HG02870 (cell line): ENCODE measurements around the gene PPP6R3.
A peak's percentile ranks its signal among the peaks of the same experiment; 100 is the strongest.
"Not testable (repeated sequence)": the region's sequence is repeated elsewhere in the genome, so short reads cannot be mapped to it uniquely, and the experiment has no call there.

Experiments used
- ATAC-seq: cut with Tn5 transposase; IDR thresholded peaks from one replicate; pipeline ENCODE4 v1.9.1; 2021; ENCODE audit warnings: mild to moderate bottlenecking, moderate library complexity; ENCODE audit not compliant: unreplicated experiment

PPP6R3 gene

DNA sequence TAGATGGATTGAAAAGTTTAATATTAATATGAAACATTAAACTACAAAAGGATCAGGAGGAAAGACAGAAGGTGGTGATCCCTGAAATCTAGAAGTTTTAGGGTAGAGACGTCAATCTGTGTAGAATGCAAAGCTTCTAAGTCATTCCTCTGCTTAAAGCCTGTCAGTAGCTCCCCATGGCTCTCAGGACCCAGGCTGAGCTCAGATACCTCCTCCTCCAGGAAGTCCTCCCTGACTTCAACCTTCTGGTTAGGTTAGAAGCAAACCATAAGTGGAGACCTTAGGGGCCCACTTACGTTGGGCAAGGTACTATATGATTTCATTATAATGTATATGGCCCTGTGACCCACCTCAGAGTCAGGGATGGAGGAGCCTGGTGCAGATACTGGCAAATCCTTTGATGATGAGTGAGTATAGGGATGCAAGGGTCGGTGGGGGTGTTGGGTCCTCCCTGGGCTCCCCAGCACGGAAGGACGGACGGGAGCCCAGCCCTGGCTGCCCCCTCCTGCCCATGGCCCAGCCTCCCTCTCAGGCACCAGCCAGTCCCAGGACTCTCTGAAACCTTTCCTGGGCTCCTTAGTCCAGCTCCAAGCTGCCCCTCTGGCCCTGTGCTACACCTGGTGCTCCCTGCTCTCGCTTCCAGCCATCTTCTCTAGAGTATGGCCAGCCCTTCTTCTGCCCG lies 3.2 kb upstream of the PPP6R3 start:
- no peak for ATAC-seq

- ATAC-seq, result no peak
Observed at GRCh38 chr11:68457898-68458249, 2.7 kb upstream of the PPP6R3 start.

GRCh38 chr11:68458340-68458739 lies 2.2 kb upstream of the PPP6R3 start:
- ATAC-seq, result not testable (repeated sequence)

- ATAC-seq, result peak; percentile 78
Observed at GRCh38 chr11:68459886-68460740, 439 bp upstream of the PPP6R3 start.

GRCh38 chr11:68461575-68461917 lies 994 bp downstream of the PPP6R3 start:
- ATAC-seq, result no peak

- ATAC-seq, result no peak
Observed at GRCh38 chr11:68463714-68464113, 3.2 kb downstream of the PPP6R3 start.

DNA sequence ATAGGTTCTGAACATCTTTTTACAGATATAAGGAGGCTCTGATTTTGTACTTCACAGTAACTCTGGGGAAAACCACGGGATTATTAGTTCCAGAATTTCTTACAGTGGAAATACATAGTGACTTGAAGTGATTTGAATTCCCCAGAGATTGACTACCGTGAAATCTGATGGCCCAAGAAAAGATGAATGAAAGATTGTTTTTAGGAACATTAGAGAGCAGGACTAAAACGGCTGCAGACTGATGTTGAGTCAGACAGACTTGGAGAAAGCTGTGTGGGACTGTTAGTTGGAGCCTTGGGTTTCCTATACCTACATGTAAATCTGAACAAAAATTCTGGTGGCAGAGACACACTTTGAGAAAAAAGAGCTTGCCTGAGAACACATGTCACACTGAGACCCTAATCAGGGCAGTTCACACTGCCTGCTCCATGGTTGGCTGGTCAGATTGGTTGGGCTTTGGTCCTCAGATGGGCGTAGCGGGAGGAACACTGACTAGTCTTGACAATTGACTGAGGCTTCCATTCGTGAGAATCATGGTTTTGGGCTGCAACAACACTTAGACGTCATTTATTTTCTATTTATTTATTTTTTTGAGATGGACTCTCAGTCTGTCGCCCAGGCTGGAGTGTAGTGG lies 6.8 kb downstream of the PPP6R3 start:
- ATAC-seq, result no peak

DNA sequence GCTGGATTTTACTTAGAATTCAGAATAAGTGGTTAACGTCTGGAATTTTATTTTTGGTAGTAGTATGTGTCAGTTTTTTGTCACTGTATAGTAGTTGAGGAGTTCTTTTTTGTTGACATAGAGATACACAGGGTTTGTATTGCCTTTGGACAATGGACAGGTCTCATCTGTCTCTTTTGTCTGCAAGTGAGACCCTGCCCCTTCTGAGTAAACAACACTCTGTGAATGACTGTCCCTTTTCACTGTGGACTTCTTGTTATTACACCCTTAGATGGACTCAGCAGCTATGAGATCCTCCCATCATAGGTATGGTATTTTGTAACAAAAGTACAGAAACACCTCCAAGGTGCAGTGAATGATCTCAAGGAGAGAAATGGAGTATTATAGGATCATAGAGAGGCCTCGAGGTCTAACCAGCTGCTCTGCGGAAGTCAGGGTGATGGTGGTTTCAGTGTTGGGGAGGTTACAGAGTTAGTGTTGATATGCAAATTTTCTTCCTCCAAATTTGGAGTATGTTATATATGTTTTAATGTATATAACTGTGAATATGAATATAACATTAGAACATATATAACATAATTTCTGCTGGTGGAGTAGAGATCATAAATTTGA lies 7.8 kb downstream of the PPP6R3 start:
- no peak for ATAC-seq

GRCh38 chr11:68469122-68469521 lies 8.6 kb downstream of the PPP6R3 start:
- no peak for ATAC-seq

GRCh38 chr11:68469642-68470041 lies 9.1 kb downstream of the PPP6R3 start:
- no peak for ATAC-seq

DNA sequence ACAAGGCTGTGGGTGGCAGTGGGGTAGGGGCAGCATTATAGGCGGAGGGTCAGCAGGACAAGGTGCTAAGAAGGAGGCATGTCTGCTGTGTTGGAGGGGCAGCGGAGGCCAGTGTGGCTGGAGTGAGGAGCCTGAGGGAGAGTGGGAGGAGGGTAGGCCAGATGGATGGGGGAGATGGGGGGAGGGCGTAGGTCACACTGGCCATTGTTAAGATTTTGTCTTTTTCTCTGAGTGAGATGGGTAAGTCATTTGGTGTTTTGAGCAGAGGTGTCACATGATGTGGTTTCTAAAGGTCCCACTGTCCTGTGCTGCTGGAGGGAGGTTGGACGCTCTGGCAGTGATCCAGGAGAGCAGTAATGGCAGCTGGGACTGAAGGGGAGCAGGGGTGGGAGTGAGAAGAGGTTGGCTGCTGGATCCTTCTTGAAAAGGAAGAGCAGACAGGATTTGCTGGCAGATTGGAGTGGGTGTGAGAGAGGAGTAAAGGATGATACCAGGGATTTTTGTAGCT lies 9.8 kb downstream of the PPP6R3 start:
- ATAC-seq, result no peak

- ATAC-seq, result no peak
Observed at GRCh38 chr11:68471360-68472340, 11.1 kb downstream of the PPP6R3 start.

DNA sequence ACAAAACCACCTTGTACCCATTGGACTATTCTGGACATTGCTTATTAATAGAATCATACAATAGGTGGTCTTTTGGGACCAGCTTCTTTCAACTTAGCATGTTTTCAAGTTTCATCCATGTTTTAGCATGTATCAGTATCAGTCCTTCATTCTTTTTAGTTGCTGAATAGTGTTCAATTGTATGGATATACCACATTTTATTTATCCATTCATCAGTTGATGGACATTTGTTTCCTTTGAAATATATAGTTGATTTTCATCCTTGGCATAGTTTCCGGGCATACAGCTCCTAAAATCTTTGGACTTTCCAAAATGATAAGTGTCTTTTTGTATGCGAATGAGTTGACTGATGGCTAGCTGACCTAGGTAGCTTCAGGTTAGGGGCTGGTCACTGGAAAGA lies 12.2 kb downstream of the PPP6R3 start:
- ATAC-seq, result no peak

GRCh38 chr11:68473693-68474092 lies 13.1 kb downstream of the PPP6R3 start:
- no peak for ATAC-seq

GRCh38 chr11:68475626-68476025 lies 15.1 kb downstream of the PPP6R3 start:
- not testable (repeated sequence) for ATAC-seq

DNA sequence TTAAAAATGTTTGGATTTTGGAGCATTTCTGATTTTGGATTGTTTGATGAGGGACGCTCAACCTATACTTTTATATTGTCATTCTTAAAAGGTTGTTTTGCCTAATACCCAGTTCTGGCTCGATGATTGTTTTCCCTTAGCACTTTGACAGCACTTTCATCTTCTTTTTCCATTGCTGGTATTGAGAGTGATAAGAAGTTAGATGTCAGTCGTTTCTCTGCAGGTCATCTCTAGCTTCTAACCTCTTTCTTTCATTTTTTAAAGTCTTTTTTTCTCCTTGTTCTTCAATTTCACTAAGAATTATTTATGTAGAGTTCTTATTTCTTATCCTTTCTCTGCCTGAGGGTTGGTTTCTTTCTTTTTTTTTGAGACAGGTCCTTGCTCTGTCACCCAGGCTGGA lies 18.8 kb downstream of the PPP6R3 start:
- ATAC-seq, result no peak

DNA sequence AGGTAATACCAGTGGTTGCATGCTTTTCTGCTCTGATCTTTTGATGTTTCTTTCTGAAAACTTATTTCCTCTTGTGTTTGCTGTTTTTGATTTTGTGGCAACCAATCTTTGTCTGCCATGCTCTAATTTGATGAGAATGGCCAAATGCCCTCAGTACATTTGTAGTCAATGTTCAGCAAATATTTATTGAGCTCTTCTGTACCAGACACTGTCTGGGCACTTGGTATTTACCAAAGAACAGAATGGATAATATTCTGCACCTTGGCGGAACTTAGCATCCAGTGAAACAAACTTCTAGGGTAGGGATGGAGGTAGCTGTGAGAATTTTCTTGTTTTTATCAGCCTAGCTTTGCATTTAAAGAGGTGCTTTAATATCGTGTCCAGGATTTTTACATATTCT lies 19.6 kb downstream of the PPP6R3 start:
- no peak for ATAC-seq

DNA sequence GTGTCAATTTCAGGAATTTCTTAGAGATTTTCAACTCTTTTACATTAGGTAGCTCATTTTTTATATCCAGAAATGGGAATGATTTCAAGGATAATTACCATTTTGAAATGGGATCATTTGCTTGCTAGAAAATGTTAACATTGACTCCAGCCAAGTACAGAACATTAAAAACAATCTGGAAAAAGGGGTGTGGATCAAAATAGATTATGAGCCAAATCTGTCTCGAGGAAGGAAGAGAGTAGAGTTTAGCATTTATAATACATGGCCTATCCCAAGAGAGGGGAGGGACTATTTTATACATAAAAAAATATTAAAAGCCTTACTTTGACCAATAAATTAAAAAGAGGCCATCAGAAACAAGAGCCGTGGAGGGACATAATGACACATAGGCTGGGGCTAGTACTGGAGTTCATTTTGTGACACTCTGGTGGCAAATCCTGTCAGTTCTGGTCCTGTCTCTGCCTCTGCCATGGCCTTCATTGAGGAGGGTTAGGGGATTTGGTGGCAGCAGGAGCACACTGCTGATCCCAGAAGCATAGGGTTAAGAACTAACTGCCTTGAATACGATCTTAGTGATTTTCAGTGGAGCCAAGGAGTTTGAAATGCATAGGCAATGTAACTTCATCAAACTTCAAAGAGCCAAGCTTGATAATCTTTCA lies 20.4 kb downstream of the PPP6R3 start:
- no peak for ATAC-seq

DNA sequence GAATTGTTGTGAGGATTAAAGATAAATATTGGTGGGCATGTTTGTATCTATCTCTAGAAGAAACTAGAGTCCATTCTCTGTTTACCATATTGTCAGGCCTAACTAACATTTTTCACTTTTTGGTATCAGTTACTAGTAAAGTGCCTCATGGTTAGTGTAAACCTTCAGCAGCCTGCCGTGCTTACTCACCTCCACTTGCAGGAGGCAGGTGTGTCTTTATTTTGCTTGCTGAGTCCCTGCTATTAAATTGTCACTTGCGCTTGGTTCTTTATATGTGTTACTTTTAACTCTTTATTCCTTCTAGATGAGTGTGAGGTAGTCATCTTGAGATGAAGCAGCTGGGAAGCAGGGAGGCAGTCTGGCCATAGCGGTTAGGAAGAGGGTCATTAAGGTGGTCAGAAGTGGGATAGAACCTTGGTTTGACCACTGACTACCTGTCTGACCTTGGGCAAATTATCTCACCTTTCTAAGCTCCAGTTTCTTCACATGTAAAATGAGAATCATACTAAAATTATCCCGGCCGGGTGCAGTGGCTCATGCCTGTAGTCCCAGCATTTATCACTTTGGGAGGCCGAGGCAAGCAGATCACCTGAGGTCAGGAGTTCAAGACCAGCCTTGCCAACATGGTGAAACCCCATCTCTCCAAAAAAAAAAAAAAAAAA lies 21.2 kb downstream of the PPP6R3 start:
- no peak for ATAC-seq
